BLaER1 (cell line): Measurements from ENCODE around the gene RRM1.
A peak's percentile ranks its signal among the peaks of the same experiment; 100 is the strongest.
"Not testable (repeated sequence)": the region's sequence is repeated elsewhere in the genome, so short reads cannot be mapped to it uniquely, and the experiment has no call there.

Source experiments
- H3K27ac ChIP-seq: shearing (Covaris generic); formaldehyde crosslinking; 2 replicates; pipeline ENCODE4 v1.8.1; 2022
- H3K27me3 ChIP-seq: shearing (Covaris generic); formaldehyde crosslinking; 2 replicates; pipeline ENCODE4 v1.8.1; 2022
- H3K36me3 ChIP-seq: shearing (Covaris generic); formaldehyde crosslinking; 2 replicates; pipeline ENCODE4 v1.8.1; 2022
- H3K4me1 ChIP-seq: shearing (Covaris generic); formaldehyde crosslinking; 2 replicates; pipeline ENCODE4 v1.8.1; 2022
- H3K4me2 ChIP-seq: shearing (Covaris generic); formaldehyde crosslinking; 2 replicates; pipeline ENCODE4 v1.8.1; 2022
- H3K4me3 ChIP-seq: shearing (Covaris generic); formaldehyde crosslinking; 2 replicates; pipeline ENCODE4 v1.8.1; 2022
- H3K9ac ChIP-seq: shearing (Covaris generic); formaldehyde crosslinking; 2 replicates; pipeline ENCODE4 v1.8.1; 2022
- H3K9me3 ChIP-seq: shearing (Covaris generic); formaldehyde crosslinking; 2 replicates; pipeline ENCODE4 v1.8.1; 2022
- H4K20me1 ChIP-seq: shearing (Covaris generic); formaldehyde crosslinking; 2 replicates; pipeline ENCODE4 v1.8.1; 2022
- Cebpa-rat ChIP-seq: shearing (Covaris generic); IDR thresholded peaks from 2 replicates; pipeline ENCODE4 v1.8.1; 2022

Gene RRM1

DNA sequence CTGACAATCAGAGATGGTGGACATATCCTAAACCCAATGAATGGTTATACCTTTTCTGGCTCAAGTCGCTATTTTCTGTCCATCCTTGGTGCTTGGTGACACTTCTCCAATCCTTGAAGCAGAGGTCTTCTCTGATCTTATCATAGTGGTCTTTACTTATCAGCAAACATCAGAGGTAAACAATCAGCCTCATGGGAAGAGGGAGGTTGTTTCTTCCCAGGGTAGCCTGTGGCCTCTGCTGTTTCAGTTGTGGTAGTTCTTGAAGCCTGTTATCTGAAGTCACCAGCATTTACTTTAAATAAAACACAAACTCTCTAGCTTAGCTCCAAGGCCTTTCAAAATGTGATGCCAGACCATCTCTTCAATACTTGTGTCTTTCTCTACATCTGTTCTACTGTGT is 66.7 kb downstream of the RRM1 start:
- H3K4me1 ChIP-seq: no peaks in the 10 kb centered on the region

DNA sequence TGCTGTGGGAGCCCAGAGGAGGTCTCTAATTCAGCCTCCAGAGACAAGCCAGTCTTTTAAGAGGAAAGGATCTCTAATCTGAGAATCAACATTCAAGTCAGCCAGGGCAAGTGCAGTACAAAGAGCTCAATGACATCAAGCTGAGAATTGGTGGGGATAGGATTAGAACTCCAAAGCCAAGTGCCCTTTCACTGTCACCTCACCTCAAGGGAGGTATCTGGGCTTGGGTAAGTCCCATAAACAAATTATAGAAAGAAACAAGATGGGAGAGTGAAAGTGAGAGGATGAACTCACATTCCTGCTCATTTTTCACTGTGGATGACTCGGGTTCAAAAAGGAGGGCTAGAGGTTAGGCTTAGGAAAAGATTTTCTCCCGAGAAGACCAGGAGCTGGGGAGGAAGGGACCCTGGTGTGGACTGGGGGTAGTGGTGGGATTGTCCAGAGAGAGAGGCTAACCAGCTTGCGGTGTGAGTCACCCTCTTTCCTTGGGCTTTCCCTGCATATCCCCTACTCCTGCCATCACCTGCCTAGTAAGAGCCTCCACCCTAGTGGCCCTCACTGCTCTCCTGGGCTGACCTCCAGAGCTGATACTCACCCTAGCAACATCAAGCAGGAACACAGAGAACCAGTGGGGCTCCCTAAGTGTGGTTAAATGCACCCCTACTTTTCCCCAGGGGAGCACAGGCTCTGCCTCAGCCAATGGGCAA is 70.4 kb downstream of the RRM1 start:
- H3K9ac ChIP-seq: no peak overlapping the region
- H3K9me3 ChIP-seq: no peaks in the 10 kb centered on the region
- no peaks in the 10 kb centered on the region for H3K36me3 ChIP-seq
- no peaks in the 10 kb centered on the region for H3K27me3 ChIP-seq
- TF ChIP-seq Cebpa-rat: no peak
- H4K20me1 ChIP-seq: no peaks in the 10 kb centered on the region
- no peaks in the 10 kb centered on the region for H3K4me1 ChIP-seq
- H3K4me2 ChIP-seq: no peak overlapping the region
- H3K4me3 ChIP-seq: no peak overlapping the region
- no peak overlapping the region for H3K27ac ChIP-seq

More for the DNA sequence above, 66.7 kb downstream of the RRM1 start:
- Histone ChIP-seq H4K20me1 (no peaks in the 10 kb centered on the region), H3K4me3 (no peak overlapping the region), H3K9me3 (no peaks in the 10 kb centered on the region), H3K9ac (no peak overlapping the region), H3K4me2 (no peak overlapping the region), H3K27ac (no peak overlapping the region), H3K27me3 (no peaks in the 10 kb centered on the region), H3K36me3 (no peaks in the 10 kb centered on the region)
- no peak for TF ChIP-seq Cebpa-rat

DNA sequence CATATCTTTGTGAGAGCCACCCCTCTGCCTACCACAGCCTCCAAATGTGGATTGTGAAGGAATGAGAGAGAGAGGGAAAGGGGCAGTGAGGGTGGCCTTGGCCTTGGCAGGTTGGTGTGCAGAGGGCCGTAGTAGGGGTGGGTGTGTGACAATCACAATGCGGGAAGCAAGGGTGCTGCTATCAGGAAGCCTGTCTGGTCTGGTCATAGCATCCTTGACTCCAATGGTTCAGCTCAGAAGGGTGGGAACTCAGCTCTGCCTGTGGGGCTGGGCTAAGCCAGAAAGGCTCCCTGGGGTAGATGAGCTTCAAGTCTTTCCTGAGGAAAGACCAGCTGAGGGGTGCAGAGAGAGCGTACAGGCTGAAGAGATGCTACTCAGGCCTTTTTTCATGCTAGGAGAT is 72.7 kb downstream of the RRM1 start:
- no peaks in the 10 kb centered on the region for H3K9me3 ChIP-seq
- H3K4me1 ChIP-seq: no peaks in the 10 kb centered on the region
- H3K27me3 ChIP-seq: no peaks in the 10 kb centered on the region
- H3K4me3 ChIP-seq: no peak overlapping the region
- no peak overlapping the region for H3K9ac ChIP-seq
- TF ChIP-seq Cebpa-rat: no peak
- H3K36me3 ChIP-seq: no peaks in the 10 kb centered on the region
- H4K20me1 ChIP-seq: no peaks in the 10 kb centered on the region
- no peak overlapping the region for H3K4me2 ChIP-seq
- H3K27ac ChIP-seq: no peak overlapping the region

DNA sequence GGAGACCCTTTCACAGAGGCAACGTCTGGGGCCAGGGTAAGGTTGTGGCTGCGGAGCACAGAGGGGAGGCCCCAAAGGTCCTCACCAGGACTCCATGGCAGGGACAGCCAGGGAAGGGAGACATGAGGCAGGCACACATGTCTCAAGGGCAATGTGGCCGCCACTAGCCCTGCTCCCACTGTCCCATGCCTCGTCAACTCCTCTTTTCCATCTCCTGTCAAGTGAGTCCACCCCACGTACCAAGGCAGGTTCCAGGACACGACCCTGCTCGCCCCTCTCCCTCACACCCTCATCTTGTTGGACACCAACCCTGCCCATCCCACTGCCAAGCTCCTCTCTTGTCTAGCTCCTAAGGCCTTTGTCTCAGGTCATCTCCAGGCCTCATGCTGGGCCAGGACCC is 73.2 kb downstream of the RRM1 start:
- H3K27ac ChIP-seq: no peak overlapping the region
- H3K9ac ChIP-seq: no peak overlapping the region
- H3K4me3 ChIP-seq: no peak overlapping the region
- H3K4me1 ChIP-seq: no peaks in the 10 kb centered on the region
- no peaks in the 10 kb centered on the region for H3K36me3 ChIP-seq
- TF ChIP-seq Cebpa-rat: no peak
- no peaks in the 10 kb centered on the region for H3K27me3 ChIP-seq
- H3K4me2 ChIP-seq: no peak overlapping the region
- H3K9me3 ChIP-seq: no peaks in the 10 kb centered on the region
- no peaks in the 10 kb centered on the region for H4K20me1 ChIP-seq

DNA sequence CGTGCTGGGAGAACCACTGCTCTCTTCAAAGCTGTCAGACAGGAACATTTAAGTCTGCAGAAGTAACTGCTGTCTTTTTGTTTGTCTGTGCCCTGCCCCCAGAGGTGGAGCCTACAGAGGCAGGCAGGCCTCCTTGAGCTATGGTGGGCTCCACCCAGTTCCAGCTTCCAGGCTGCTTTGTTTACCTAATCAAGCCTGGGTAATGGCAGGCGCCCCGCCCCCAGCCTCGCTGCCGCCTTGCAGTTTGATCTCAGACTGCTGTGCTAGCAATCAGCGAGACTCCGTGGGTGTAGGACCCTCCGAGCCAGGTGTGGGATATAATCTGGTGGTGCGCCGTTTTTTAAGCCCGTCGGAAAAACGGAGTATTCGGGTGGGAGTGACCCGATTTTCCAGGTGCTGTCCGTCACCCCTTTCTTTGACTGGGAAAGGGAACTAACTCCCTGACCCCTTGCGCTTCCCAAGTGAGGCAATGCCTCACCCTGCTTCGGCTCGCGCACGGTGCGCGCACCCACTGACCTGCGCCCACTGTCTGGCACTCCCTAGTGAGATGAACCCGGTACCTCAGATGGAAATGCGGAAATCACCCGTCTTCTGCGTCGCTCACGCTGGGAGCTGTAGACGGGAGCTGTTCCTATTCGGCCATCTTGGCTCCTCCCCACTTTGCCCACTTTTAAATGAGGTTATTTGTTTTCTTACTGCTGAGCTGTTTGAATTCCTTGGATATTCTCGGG is 81.2 kb downstream of the RRM1 start:
- not testable (repeated sequence) for H3K4me2 ChIP-seq, H3K4me1 ChIP-seq, H3K27me3 ChIP-seq, H4K20me1 ChIP-seq, H3K4me3 ChIP-seq, H3K36me3 ChIP-seq, H3K9me3 ChIP-seq, H3K9ac ChIP-seq, H3K27ac ChIP-seq

DNA sequence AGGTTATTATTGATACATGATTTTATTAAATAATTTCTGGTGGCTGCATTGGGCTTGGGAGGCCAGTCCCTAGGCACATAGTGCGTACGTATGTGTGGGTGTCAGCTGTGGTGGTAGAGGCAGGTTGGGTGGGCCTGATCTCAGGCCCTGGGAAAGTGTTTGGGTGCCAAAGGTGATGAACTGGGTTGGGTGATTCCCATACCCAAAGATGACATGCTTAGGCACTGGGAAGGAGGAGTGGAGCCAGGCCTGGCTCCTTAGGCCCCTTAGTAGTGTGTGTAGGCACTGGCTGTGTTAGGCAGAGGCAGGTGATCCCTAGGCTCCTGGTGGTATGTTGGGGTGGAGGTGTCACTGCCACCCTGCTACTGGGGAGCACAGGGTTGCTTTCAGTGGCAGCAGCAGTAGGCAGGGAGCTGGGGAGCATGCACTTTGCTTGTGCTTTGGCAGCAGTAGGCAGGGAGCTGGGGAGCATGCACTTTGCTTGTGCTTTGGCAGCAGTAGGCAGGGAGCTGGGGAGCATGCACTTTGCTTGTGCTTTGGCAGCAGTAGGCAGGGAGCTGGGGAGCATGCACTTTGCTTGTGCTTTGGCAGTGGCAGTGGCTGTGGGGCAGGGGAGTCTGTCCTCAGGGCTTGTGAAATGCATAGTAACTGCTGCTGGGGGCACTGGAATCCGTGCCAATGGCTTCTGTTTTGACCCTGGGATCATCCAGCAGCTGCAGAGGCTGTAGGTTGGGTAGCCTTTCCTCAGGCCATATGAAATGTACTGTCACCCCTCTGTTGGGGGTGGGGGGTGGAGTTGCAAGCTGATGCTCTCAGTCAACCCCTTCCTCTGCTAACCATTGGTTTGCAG is 84.4 kb downstream of the RRM1 start:
- Histone ChIP-seq H3K27ac (no peak overlapping the region), H3K4me3 (no peak overlapping the region), H3K9ac (no peak overlapping the region), H3K4me2 (no peak overlapping the region), H3K36me3 (no peaks in the 10 kb centered on the region), H3K4me1 (no peaks in the 10 kb centered on the region), H3K27me3 (no peaks in the 10 kb centered on the region), H4K20me1 (no peaks in the 10 kb centered on the region), H3K9me3 (no peaks in the 10 kb centered on the region)
- no peak for TF ChIP-seq Cebpa-rat

DNA sequence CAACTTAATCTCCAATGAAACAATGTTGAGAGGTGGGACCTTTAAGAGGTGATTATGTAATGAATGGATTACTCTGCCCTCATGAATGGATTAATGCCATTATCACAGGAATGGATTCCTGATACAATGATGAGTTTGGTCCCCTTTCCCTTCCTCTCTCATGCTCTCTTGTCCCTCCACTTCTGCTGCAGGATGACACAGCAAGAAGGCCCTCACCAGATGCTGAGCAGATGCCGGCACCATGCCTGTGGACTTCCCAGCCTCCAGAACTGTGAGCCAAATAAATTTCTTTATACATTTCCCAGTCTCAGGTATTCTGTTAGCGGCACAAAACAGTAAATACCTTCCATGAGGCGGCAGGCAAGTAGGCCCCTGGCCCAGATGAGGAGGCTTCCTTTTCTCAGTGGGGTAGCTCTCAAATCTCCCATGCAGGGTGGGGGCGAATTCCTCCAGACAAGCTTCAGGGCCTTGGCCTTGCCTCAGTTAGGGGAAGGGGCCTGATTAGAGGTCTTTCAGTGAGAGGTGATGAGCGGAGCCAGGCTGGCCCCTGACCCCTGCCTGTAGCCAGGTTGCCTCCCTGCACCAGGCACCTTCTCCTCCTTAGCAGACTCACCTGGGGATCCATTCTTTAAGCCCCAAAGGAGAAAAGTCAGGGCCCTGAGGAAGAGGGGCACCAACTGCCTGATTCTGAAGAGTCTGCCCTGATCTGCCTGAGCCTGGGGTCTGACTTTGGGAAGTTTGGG is 86.0 kb downstream of the RRM1 start:
- Histone ChIP-seq H3K36me3 (no peaks in the 10 kb centered on the region), H3K4me2 (no peak overlapping the region), H3K27ac (no peak overlapping the region), H4K20me1 (no peaks in the 10 kb centered on the region), H3K27me3 (no peaks in the 10 kb centered on the region), H3K4me1 (no peaks in the 10 kb centered on the region), H3K4me3 (no peak overlapping the region), H3K9me3 (no peaks in the 10 kb centered on the region), H3K9ac (no peak overlapping the region)
- TF ChIP-seq Cebpa-rat: no peak

DNA sequence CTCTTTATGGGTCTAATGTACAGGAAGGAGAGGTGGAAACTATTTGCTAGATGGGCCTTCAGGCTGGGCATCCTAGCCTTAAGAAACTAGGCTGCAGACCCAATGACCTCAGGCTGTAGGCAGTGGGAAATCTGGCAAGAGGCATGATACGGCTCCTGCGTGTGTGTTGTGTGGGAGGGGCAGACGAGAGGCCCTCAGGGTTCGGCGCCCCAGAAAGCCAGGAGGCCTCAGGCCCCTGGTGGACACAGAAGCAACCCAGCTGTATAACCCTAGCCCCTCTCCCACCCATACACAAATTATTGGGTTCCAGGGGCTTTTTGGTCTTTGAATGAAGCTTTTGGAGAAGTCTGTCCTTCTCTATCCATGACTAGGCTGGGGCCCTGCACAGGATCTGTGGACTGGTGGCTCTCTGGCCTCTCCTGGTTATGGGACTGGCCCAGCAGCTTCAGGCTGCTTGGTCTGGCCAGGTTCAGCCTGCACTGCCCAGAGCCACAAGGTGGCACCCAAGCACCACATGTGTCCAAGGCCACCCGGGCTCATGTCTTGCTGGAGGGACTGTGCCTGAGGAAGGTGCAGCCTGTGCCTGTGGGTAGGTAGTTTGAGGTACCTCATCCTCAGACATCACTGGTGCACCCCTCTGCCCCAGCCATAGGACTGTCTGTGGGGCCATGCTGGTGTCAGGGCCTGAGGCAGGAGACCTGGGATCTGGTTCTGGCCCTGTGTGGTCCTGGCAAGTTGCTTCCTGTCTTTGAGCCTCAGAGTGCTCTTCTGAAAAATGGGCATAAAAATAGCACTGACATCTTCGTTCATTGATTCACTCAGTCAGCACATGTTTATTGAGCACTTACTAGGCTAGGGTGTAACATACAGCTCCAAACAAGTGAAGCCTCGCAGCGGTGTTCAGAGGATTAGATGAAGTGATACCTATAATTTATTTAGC is 87.5 kb downstream of the RRM1 start:
- H3K36me3 ChIP-seq: no peaks in the 10 kb centered on the region
- H3K27me3 ChIP-seq: no peaks in the 10 kb centered on the region
- H3K4me3 ChIP-seq: no peak overlapping the region
- H3K4me1 ChIP-seq: no peaks in the 10 kb centered on the region
- H3K9me3 ChIP-seq: no peaks in the 10 kb centered on the region
- H4K20me1 ChIP-seq: no peaks in the 10 kb centered on the region
- H3K4me2 ChIP-seq: no peak overlapping the region
- no peak for TF ChIP-seq Cebpa-rat
- no peak overlapping the region for H3K27ac ChIP-seq
- 0 out of 2 replicates have a peak overlapping the region, but pooled peaks have one; percentile 13 for H3K9ac ChIP-seq
